Activated CD4-positive, CD25-positive, alpha-beta regulatory T cell treated with anti-CD3 and anti-CD28 coated beads, Interleukin-2, amount 50 U/mL, for 24 hours (primary cell): Measurements from ENCODE around the gene ZNF846.
"Not testable (repeated sequence)": the region's sequence is repeated elsewhere in the genome, so short reads cannot be mapped to it uniquely, and the experiment has no call there.

Source experiments
- ATAC-seq, 2 donors: fragments of 150-1000 bp; cut with Tn5 transposase; one replicate each; pipeline ENCODE4 v1.10.0; 2021; ENCODE audit warnings: mild to moderate bottlenecking in 1 of 2, moderate library complexity in 1 of 2

The ZNF846 gene

DNA sequence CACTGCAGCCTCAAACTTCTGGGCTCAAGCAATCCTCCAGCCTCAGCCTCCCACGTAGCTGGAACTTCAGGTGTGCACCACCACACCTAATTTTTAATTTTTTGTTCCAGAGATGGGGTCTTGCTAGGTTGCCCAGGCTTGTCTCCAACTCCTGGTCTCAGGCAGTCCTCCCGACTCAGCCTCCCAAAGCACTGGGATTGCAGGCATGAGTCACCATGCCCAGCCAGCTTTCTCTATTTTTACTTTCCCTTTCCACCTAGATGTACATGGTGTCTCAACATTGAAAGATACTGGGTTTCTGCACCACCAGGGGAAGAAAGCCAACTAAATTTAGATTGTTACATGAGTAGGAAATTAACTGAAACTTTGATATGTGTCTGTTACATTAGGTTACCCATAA lies 13.8 kb upstream of the ZNF846 start:
- no peak for ATAC-seq

DNA sequence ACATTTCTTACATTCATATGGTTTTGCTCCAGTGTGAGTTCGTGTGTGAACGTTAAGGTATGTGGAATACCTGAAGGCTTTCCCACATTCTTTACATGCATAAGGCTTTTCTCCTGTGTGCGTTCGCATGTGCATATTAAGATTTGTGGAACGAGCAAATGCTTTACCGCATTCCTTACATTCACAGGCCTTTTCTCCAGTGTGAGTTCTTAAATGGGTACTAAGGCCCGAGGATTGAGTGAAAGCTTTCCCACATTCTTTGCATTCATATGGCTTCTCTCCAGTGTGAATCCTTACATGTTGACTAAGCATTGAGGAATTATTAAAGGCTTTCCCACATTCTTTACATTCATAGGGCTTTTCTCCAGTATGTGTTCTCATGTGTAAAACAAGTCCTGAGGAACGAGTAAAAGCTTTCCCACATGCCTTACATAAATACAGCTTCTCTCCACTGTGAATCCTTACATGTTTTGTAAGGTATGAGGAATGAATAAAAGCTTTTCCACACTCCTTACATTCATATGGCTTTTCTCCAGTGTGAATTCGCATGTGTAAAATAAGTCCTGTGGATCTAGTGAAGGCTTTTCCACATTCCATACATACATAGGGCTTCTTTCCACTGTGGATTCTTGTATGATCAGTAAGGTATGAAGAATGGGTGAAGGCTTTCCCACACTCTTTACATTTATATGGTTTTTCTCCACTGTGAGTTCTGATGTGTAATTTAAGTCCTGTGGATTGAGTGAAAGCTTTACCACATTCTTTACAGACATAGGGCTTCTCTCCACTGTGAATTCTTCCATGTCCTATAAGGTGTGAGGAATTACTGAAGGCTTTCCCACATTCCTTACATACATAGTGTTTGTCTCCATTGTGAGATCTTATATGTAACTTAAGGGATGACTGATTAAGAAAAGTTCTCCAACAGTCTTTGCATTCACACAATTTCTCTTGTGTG lies 10.7 kb downstream of the ZNF846 start:
- ATAC-seq = no peak

DNA sequence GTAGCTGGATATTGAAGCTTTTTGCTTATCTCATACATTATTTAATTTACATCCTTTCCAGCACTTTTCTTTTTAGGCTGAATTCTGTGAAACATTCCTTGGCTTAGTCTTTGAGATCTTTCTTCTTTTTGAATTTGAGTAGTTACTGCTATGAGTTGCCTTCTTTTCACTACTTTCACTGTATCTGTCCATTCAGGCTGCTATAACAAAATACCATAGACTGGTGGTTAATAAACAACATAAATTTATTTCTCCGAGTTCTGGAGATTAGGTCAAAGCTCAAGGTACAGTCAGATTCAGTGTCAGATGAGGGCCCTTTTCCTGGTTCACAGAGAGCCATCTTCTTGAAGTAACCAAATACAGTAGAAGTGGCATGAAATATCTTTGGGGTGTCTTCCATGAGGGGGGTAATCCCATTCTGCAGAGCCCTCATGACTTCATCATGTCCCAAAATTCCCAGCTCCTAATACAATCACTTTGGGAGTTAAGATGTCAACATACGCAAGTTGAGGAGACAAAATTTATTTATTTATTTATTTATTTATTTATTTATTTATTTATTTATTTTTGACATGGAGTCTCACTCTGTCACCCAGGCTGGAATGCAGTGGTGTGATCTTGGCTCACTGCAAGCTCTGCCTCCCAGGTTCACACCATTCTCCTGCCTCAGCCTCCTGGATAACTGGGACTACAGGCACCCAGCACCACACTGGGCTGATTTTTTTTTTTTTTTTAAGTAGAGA lies 15.7 kb downstream of the ZNF846 start:
- no peak for ATAC-seq

DNA sequence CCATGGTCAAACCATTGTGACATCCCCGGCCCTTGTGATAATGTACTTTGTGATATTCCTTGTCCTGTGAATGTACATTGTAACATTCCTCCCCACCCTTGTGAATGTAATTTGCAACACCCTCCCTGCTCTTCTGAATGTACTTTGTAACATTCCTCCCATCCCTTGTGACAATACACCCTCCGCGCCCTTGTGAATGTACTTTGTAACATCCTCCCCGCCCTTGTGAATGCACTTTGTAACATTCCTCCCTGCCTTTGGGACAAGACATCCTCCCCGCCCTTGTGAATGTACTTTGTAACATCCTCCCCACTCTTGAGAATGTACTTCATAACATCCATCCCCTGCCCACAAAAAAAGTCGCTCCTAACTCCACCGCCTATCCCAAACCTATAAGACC lies 17.1 kb downstream of the ZNF846 start:
- no peak for ATAC-seq

DNA sequence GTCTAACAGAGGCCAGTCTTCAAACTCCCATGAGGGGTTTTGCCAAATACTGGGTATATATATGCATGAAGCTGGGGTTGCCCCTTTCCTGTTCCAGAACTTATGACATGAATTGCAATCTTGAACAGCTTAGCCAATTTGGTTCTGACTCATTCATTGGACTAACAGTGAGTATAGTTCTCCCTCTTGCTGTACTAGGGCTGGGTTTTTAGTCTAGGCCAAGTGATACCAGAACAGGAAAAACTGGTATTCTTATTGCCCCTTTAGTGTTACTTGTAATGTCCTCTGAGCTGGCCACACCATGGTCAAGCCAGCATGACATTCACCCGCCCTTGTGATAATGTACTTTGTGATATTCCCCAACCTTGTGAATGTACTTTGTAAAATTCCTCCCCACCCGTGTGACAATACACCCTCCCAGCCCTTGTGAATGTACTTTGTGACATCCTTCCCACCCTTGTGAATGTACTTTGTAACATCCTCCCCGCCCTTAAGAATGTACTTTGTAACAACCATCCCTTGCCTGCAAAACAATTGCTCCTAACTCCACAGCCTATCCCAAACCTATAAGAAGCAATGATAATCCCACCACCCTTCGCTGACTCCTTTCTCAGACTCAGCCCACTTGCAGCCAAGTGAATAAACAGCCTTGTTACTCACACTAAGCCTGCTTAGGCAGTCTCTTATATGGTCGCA lies 26.9 kb downstream of the ZNF846 start:
- ATAC-seq = no peak

DNA sequence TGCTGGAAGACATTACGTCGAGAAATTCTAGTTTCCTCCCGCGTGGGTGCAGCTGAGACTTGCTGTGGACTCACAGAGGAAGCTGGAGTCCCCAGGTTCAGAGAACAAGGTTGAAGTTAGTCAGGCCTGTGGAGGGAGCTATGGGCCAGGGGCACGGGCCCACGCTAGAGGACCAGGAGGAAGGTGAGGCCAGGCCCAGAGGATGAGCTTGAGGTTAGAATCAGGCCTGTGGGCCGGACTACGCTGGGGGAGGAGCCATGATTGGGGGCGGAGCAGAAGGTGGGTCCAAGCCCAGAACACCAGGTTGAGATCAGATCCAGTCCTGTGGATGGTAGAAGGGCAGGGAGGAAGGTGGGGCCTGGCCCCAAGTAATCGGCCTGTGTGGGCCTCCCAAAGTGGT lies 32.6 kb downstream of the ZNF846 start:
- no peak for ATAC-seq

DNA sequence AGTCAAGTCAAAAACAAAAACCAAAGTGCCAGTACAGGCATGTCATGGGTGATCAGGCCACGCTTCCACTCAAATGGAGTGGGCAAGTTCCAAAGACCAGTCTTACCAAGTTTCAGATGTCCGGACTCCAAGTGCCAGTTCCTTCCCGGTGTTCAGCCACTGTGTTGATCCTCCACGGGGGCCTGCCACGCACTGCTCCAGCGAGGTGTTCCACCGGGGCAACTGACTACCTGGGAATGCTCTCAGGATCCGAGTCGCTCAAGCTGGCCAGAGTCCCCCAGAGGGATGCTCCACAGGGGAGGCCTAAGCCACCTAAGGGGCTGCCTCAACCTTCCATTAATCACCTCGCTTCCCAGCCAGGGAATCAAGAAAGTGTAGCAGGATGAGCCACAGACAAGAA lies 38.5 kb downstream of the ZNF846 start:
- not testable (repeated sequence) for ATAC-seq

DNA sequence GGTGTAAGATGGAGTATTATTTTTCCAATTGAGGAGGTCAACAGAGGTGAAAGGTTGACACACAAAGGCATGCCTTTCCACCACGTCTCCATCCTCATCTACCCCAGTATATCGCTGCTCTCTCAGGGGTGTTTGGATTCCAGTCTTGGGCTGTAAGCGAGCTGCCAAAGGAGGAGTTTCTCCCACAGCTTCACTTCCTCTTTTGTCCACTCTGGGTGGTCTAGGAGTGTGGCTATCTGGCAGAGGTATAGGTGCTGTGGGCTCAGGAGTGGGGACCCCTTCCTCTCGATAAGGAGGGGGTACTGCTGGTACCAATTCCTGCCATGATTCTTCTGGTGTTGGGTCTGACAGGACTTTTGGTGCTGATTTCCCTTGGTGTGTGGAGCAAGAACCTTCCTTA lies 39.4 kb downstream of the ZNF846 start:
- ATAC-seq = no peak

DNA sequence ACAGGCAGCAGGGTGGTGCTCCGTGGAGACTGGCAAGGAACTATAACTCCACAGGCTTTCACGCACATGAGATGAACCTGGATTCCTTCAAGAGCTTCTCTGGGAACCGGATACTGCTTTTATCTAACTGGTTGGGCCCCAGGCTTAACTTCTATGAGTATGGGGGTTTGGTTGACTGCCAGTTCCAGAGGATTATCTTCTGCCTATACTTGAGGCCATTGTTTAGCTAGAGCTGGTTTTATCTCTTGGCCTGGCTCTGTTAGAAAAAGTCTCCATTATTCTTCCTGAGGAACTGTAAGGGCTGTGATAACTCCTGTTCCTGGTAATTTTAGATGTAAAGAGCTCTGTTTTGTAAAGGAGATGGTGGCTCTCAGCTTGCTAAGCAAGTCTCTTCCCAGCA lies 40.9 kb downstream of the ZNF846 start:
- no peak for ATAC-seq

DNA sequence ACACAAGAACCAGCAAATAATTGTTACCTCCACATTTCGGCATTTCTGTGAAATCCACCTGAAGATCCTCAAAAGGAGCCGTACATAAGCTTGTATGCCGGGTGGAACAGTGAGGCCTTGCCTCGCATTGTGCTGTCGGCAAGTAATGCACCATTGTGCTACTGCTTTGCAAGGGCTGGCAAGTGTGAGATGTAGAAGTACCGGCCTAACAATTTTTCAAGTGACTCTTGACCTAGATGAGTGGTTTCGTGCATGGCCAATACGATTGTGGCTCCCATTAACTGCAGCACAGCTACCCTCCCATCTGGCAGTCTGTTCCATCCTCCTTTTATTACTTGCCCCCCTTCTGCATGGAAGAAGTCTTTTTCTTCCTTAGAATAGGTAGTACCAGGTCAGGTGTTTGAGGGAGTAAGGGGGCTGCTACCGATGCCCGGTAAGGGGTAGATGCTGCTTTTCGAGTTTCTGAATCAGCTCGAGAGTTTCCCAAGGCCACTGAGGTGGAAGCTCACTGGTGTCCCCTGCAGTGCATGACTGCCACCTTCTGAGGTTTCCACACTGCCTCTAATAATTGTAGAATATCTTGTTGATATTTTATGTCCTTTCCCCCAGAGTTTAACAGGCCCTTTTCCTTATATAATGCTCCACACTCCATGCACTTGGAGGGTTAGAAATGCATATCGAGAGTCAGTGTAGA lies 42.9 kb downstream of the ZNF846 start:
- not testable (repeated sequence) for ATAC-seq

DNA sequence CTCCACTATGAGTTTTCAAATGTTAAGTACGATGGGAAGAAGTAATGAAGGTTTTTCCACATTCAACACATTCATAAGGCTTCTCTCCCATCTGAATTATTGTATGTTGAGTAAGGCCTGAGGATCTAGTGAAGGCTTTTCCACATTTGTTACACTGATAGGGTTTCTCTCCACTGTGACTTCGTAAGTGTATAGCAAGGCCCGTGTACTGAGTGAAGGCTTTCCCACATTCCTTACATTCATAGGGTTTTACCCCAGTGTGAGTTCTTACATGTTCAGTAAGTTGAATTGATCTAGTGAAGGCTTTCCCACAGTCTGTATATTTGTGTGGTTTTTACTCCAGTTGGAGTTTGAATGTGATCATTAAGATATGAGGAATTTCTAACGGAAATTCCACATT lies 44.4 kb downstream of the ZNF846 start:
- no peak for ATAC-seq

DNA sequence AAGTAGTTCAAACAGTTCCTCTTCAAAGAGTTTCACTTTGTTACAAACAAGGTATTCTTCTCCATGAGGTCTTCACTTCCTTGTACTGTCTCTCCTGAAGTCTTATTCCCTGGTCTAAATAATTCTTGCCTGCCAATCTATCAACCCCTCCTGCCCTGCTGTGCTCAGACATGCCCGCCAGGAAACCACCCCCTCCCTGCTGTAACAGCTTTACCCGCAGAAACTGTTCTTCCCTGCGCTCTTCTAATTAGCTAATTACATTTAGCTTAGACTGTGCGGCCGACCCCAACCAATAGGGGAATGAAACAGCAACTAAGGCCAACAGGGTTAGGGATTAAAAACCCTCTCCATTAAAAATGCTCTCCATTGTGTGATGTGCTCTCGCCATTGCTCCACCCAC lies 46.7 kb downstream of the ZNF846 start:
- no peak for ATAC-seq

DNA sequence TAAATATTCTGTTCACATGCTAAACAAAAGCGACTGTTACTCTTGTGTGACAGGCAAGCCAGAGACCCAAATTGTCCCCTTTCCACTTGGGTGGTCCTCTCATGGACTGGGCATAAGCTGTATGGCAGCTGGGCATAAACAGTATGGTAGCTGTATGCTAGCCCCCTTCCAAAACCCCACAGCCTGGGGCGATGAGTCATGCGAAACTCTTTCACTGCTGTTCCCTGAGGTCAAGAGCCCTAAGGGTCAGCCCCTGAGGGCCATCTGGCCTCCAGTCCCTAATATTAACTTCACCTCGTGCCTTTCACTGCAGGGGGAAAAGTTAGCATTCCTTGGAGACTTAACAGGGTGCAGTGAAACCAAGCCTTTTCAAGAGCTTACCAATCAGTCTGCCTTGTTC lies 48.0 kb downstream of the ZNF846 start:
- ATAC-seq = no peak

DNA sequence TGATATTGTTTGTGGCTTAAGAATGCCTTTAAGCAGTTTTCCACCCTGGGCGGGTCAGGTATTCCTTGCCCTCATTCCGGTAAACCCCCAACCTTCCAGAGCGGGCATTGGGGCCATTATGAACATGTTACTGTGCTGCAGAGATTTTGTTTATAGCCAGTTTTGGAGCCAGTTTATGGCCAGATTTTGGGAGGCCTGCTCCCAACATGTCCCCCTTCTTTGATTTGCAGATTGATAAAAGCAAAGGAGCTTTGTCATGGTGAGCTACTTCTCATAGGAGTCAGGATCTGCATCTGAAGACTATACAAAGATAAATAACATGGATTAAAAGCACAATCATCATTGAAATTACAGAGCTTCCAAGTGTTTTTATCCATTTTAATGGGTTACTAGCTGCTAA lies 56.7 kb downstream of the ZNF846 start:
- ATAC-seq = no peak

DNA sequence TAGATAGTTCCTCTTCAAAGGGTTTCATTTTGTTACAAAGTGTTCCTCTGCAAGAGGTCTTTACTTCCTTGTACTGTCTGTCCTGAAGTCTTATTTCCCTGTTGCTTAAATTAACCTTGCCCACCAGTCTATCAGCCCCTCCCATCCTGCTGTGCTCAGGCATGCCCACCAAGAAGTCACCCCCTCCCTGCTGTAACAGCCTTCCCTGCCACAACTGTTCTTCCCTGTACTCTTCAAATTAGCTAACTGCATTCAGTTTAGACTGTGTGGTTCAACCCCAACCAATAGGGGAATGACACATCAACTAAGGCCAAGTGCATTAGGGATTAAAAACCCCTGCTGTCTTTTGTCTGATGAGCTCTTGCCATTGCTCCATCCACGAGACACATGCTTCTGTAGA lies 59.2 kb downstream of the ZNF846 start:
- ATAC-seq = no peak

DNA sequence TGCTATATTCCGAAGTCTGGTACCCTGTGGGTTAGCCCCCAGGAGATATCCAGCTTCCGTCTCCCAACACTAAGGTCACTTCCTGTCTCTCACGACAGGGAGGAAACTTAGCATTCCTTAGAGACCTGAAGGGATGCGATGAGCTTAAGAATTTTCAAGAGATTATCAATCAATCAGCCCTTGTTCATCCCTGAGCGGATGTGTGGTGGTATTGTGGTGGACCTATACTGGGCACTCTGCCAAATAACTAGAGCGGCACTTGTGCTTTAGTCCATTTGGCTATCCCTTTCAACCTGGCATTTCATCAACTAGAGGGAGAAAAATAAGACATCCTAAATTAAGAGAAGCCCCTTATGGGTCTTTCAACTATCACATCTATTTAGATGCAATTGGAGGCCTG lies 62.7 kb downstream of the ZNF846 start:
- no peak for ATAC-seq

DNA sequence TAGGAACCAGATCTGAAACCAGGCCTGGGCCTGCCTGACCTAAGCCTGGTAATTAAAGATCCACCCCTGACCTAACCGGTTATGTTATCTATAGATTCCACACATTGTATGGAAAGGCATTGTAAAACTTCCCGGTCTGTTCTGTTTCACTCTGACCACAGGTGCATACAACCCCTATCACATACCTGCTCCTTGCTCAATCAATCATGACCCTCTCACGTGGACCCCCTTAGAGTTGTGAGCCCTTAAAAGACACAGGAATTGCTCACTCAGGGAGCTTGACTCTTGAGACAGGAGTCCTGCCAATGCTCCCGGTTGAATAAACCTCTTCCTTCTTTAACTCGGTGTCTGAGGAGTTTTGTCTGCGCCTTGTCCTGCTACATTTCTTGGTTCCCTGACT lies 66.4 kb downstream of the ZNF846 start:
- ATAC-seq = no peak
